ENCODE data around the gene C22orf42.
"Not testable (repeated sequence)": the region's sequence is repeated elsewhere in the genome, so short reads cannot be mapped to it uniquely, and the experiment has no call there.

Gene C22orf42, protein sequence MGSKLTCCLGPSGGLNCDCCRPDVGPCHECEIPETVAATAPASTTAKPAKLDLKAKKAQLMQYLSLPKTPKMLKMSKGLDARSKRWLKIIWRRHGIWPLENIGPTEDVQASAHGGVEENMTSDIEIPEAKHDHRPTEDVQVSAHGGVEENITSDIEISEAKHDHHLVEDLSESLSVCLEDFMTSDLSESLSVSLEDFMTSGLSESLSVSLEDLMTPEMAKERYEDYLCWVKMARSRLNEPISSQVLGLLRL

GRCh38 chr22:32158712-32159533, at the start of gene C22orf42:
Gene C22orf42, minus strand, starts transcription at chr22:32159303. Its CDS starts 88 bp downstream, at chr22:32159215.
- DNase-seq = no peak

GRCh38 chr22:32208681-32209080, 49.6 kb upstream of the C22orf42 start:
- no peak for DNase-seq

GRCh38 chr22:32207971-32208480, 48.9 kb upstream of the C22orf42 start:
- DNase-seq = no peak

DNA sequence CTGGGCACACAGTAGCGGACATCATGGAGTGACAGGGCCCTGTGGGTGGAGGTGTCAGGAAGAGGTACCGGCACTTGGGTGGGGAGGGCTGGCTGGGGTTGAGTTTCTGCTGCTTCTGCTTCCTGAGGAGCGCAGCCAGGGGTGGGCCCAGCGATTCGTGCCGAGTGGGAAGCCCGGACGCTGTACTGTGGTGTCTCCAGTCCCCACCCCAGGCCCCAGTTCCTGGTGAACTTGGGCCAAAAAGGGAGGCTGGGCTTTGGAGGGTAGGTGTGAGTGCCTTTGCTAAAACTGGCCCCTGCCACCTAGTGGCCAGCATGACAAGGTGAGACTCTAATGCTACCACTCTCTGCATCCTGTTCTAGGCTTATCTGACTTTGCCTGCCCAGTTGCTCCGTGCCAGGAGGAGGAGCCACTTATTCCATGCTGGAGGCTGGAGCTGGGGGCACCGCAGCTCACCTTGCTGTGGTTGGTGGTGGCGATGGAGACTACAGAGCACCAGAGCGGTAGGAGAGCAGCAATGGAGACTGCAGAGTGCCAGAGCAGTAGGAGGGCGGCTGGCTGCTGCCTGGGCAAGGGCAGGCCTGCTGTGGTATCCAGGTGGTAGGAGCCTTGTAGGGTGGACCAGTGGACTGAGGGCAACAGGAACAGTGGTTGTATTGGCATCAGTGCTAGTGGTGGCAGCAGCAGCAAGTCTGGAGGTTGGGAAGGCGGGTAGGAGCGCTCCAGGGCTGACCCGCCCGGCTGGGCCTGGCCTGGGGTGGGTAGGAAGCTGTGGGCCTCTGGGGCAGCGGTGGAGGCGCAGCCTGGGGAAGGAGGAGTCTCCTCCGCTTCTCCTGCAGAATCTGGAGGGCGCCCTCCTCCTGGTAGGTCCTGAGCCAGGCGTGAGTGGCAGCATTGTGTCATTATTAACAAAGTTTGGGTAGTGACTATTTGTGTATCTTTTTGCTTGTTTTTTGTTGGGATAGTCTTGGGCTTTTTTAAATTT, 48.0 kb upstream of the C22orf42 start:
- no peak for DNase-seq

- DNase-seq = no peak
Measured at GRCh38 chr22:32205974-32206773, 47.1 kb upstream of the C22orf42 start.

- no peak for DNase-seq
Measured at GRCh38 chr22:32204856-32205722, 46.0 kb upstream of the C22orf42 start, which contains the start of gene RFPL2. Gene RFPL2, minus strand, starts transcription at chr22:32205073. Its CDS starts 2,622 bp downstream, at chr22:32202451.

- DNase-seq = no peak
Measured at GRCh38 chr22:32204040-32204855, 45.1 kb upstream of the C22orf42 start.

DNA sequence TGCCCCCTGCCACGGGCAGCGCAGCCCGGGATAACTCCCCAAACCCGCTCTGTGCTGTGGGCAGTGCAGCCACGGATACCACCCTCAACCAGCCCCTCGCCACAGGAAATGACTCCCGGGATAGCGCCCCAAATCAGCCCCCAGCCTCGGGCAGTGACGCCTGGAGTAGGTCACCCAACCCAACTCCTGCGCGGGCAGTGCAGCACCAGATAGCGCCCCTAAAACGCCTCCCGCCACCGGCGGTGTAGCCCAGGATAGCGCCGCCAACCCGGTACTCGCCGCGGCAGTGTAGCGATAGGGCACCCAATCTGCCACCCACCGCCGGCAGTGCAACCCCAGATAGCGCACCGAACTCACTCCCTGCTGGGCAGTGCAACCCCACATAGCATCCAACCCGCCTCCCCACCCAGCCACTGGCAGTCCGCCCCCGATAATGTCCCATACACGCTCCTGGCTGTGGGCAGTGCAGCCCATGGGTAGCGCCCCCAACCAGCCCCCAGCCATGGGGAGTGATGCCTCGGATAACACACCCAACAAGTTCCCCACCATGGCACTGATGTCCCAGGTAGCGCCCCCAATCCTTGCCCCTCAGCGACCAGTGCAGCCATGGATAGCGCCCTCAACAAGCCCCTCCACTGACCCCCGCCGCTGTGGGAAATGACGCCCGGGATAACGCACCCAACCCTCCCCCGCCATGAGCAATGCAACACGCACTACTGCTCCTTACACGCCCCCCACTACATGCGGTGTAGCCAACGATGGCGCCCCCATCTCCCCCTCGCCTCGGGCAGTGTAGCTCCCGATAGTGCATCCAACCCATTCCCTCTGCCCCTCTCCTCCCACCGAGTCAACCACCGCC, 44.3 kb upstream of the C22orf42 start:
- no peak for DNase-seq

DNA sequence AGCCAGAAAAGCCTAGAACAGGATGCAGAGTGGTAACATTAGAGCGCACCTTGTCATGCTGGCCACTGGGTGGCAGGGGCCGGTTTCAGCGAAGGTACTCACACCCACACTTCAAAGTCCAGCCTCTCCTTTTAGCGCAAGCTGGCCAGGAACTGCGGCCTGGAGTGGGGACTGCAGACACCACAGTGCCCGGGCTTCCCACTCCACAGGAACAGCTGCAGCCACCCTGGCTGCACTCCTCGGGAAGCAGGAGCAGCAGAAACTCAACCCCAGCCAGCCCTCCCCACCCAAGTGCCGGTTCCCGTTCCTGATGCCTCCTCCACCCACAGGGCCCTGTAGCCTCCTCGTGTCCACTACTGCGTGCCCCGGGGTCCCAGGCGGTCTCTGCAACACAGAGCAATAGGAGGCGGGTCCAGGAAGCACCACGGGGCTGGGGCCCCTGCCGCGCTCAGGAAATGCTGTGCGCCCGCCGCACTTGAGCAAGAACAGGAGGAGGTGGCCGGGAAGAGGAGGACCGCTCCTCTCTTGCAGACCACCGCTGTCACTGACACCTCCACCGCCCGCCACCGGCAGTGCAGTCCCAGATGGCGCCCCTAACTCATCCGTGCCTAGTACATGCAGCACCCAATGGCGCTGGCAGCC, 43.6 kb upstream of the C22orf42 start:
- DNase-seq = no peak

DNA sequence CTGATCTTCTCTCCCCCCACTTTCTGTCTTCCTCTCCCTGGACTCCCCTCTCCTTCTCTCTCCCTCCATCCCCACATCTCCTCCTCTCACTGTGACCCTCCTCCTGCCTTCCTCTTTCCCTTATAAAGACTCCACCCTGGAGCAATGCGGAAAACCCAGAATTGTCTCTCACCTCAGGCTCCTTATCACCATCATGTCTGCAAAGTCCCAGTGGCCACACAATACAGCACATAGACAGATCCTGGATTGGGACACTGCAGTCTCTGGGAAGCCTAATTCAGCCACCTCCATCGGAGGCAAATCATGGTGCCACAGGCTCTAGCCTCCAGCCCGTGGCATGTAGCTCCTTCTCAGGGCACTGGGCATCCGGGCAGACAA, 43.0 kb upstream of the C22orf42 start:
- no peak for DNase-seq

DNA sequence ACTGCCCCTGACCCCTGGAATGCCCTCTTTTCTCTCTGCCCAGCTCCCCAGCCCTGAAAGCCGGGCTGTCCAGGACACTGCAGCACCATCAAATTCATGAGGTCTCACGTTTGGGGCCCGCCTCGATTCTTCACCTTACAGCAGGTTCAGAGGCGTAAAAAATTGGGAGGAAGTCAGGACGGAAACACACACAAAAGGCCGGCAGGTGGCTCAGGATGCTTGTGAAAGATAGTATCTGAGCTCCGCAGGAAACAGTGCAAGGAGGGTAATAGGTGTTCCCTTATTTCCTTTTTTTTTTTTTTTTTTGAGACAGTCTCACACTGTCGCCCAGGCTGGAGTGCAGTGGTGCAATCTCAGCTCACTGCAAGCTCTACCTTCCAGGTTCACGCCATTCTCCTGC, 41.6 kb upstream of the C22orf42 start:
- no peak for DNase-seq

DNA sequence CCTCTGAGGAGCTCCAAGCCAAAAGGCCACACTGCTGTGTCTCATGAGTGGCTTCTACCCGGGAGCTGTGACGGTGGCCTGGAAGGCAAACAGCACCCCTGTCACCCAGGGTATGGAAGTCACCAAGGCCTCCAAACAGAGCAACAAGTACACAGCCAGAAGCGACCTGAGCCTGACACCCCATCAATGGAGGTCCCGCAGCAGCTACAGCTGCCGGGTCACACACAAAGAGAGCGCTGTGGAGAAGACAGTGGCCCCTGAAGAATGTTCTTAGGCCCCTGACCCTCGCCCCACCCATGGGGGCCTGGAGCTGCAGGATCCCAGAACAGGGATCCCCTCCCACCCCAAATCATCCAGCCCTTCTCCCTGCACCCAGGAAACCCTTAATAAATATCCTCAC, 40.9 kb upstream of the C22orf42 start:
- DNase-seq = no peak

DNA sequence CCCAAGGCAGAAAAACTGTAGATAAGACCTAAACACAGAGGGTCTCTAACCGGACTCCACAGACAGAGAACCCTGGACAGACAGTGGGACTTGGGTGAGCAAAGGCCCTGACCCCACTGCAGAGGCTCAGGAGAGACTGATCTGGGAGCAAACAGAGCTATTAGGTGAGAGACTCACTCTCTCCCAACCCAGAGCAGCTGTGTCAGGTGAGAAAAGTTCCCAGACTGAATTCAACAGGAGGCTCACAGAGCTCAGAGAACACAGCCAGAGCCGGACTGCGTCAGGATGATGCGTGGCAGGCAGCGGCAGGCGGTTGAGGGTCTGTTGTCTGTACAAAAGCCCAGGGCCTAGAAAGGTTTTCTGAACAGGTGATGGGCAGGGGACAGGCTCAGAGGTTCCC, 40.2 kb upstream of the C22orf42 start:
- no peak for DNase-seq

DNA sequence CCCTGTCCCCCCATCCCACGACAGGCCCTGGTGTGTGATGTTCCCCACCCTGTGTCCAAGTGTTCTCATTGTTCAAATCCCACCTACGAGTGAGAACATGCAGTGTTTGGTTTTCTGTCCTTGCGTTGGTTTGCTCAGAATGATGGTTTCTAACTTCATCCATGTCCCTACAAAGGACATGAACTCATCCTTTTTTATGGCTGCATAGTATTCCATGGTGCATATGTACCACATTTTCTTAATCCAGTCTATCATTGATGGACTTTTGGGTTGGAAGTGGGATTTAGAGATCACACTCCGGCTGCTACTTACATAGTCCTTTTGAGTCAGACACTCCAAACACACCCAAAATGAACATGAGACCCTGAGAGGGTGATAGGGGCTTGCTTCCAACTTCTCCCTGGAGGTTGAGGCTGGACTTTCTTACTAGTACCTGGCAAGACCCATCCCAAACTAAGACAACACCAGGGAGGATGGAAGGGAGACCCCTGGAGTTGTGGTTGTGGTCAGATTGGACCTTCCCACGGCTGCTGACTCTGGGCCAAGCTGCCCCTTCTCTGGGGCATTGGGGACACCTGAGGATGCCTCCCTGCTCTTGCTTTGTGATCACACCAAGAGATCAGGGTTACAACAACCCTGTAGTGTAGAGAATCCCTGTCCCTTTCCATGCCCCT, 38.6 kb upstream of the C22orf42 start:
- not testable (repeated sequence) for DNase-seq

DNA sequence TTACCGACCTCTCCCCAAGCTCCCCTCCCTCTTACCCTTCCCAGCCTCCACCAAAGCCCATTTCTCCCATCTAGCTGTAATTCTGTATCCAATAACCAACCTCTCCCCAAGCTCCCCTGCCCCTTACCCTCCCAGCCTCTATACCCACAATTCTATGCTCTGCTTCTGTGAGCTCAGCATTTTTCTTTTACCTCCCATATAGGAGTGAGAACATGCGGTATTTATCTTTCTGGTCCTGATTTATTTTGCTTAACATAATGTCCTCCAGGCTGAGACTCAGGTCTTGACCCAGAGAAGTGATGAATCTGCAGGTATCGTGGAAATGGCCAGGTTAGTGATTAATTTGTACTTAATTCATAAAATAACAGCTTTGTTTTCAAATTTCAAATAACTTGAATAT, 36.8 kb upstream of the C22orf42 start:
- not testable (repeated sequence) for DNase-seq

GRCh38 chr22:32193346-32193745, 34.2 kb upstream of the C22orf42 start:
- not testable (repeated sequence) for DNase-seq

DNA sequence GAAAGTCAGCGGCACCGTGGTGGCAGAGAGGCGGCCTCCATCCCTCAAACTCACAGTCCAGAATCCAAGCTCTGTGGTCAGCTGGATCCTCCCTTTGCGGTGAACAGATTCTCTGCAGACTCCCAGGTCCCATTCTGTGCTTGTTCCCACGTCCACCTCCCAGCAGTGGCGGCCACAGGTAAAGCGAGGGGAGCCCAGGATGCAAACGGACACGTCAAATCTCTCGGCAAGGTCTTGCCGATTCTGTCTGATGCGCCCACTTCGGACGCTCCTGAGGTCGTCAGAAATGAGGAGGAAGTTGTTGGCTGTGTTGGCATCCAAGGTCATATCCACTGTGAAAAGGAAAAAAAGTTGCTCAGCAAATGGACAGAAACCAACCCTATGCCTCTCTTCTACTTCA, 31.9 kb upstream of the C22orf42 start:
- not testable (repeated sequence) for DNase-seq

GRCh38 chr22:32185821-32186220, 26.7 kb upstream of the C22orf42 start:
- DNase-seq = no peak
